AG04450 (cell line): ENCODE results near the gene MTMR1. TPM values are rescaled to one million over a fixed set of nuclear protein-coding genes. Genes with fewer than 3 reads are reported as not detected.

Source experiments
- CTCF ChIA-PET: fragments of 300-600, 350-600 bp; formaldehyde crosslinking; extraction: SDS; loops from one replicate; lab custom pipeline; 2022; ENCODE audit warnings: antibody characterized with exemption, inconsistent platforms; lab: Charles Lee
- POLR2A ChIA-PET: fragments of 350-600 bp; formaldehyde crosslinking; extraction: SDS; loops from one replicate; lab custom pipeline; 2021; ENCODE audit warnings: antibody characterized with exemption, inconsistent platforms; lab: Yijun Ruan, JAX
- DNase-seq: peaks from one replicate; pipeline ENCODE4 v3.0.0-alpha.2; 2011; ENCODE audit warnings: low read depth, low spot score
- H3K27ac ChIP-seq: one replicate; pipeline ENCODE4 v1.5.1; 2012; ENCODE audit warnings: low read depth, low read length, control low read depth
- H3K27me3 ChIP-seq: one replicate; pipeline ENCODE4 v1.6.0; 2012; ENCODE audit warnings: low read length; ENCODE audit not compliant: control insufficient read depth, insufficient read depth
- H3K4me3 ChIP-seq: 2 replicates; pipeline ENCODE4 v1.5.1; 2011; ENCODE audit warnings: mild to moderate bottlenecking, low read depth, low read length, control low read depth
- H3K9me3 ChIP-seq: 2 replicates; pipeline ENCODE4 v1.5.1; 2012; ENCODE audit warnings: low read length; ENCODE audit not compliant: control insufficient read depth, insufficient read depth
- CTCF ChIP-seq: IDR thresholded peaks from 2 replicates; pipeline ENCODE4 v1.5.1; 2011; ENCODE audit warnings: low read depth, low read length, control low read depth, inconsistent platforms
- polyA plus RNA-seq: library from polyadenylated mRNA; depleted of rRNA; stranded (reverse); fragments of >200 nt; gene quantifications from 2 replicates; pipeline ENCODE4 v1.2.3, GENCODE V29; 2011

The MTMR1 gene
- polyA plus RNA-seq, 1 experiment: 43.6 TPM

- POLR2A ChIA-PET: no interaction called here
- no peak for DNase-seq
- Histone ChIP-seq H3K4me3 (no peak overlapping the region), H3K9me3 (no peaks in the 10 kb centered on the region), H3K27ac (no peak overlapping the region), H3K27me3 (no peaks in the 10 kb centered on the region)
- no peak for TF ChIP-seq CTCF
- CTCF ChIA-PET: interaction anchor here (1.0 to 7.7 kb wide), 4 partner anchors 11 to 309 kb away, joined by 3 to 205 read pairs (median 16); no protein-coding TSS in a partner anchor
Observed at GRCh38 chrX:150773117-150773516, 79.9 kb downstream of the MTMR1 start.

DNA sequence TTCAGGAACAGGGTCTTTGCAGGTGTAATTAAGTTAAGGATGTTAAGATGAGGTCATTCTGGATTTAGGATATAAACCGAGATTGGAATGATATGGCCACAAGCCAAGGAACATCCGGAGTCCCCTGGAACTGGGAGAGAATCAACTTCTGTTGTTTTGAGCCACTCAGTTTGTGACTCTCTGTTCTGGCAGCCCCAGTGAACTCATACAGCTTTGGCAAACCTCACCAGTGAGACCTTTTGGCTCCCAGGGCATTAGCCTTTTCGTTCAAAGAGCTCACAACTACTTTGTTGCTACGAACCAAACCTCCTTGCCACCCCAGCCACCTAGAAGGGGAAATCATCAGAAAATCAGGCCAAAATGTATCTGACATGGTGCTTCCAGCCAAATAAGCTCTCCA lies 80.4 kb downstream of the MTMR1 start:
- CTCF ChIA-PET: interaction anchor here (3.2 to 7.7 kb wide), 2 partner anchors 11 to 309 kb away, joined by 14 to 205 read pairs; no protein-coding TSS in a partner anchor
- H3K9me3 ChIP-seq: no peaks in the 10 kb centered on the region
- TF ChIP-seq CTCF: no peak
- no peak overlapping the region for H3K27ac ChIP-seq
- no peaks in the 10 kb centered on the region for H3K27me3 ChIP-seq
- no peak overlapping the region for H3K4me3 ChIP-seq
- POLR2A ChIA-PET: no interaction called here
- no peak for DNase-seq

- ChIA-PET POLR2A (no interaction called here), CTCF (interaction anchor here (7.7 kb wide), 1 partner anchor 307 kb away, joined by 205 read pairs; no protein-coding TSS in a partner anchor)
- no peak for TF ChIP-seq CTCF
- H3K4me3 ChIP-seq: no peak overlapping the region
- DNase-seq: no peak
- H3K27ac ChIP-seq: no peak overlapping the region
- no peaks in the 10 kb centered on the region for H3K27me3 ChIP-seq
- no peaks in the 10 kb centered on the region for H3K9me3 ChIP-seq
Observed at GRCh38 chrX:150774798-150775568, 81.8 kb downstream of the MTMR1 start.

GRCh38 chrX:150775569-150776350 lies 82.6 kb downstream of the MTMR1 start:
- H3K9me3 ChIP-seq: no peaks in the 10 kb centered on the region
- no peak for TF ChIP-seq CTCF
- H3K27me3 ChIP-seq: no peaks in the 10 kb centered on the region
- no peak for DNase-seq
- H3K4me3 ChIP-seq: no peak overlapping the region
- ChIA-PET POLR2A (no interaction called here), CTCF (interaction anchor here (7.7 kb wide), 1 partner anchor 307 kb away, joined by 205 read pairs; no protein-coding TSS in a partner anchor)
- H3K27ac ChIP-seq: no peak overlapping the region
